NCI-H82 treated with DMSO at 0.1 percent for 48 hours (cell line): Measurements from ENCODE around the gene TSNAXIP1.
"Not testable (repeated sequence)": the region's sequence is repeated elsewhere in the genome, so short reads cannot be mapped to it uniquely, and the experiment has no call there.

Source experiments
- DNase-seq: peaks from one replicate; lab custom pipeline; 2025; ENCODE audit not compliant: unreplicated experiment; lab: John Stamatoyannopoulos, UW

Gene TSNAXIP1

DNA sequence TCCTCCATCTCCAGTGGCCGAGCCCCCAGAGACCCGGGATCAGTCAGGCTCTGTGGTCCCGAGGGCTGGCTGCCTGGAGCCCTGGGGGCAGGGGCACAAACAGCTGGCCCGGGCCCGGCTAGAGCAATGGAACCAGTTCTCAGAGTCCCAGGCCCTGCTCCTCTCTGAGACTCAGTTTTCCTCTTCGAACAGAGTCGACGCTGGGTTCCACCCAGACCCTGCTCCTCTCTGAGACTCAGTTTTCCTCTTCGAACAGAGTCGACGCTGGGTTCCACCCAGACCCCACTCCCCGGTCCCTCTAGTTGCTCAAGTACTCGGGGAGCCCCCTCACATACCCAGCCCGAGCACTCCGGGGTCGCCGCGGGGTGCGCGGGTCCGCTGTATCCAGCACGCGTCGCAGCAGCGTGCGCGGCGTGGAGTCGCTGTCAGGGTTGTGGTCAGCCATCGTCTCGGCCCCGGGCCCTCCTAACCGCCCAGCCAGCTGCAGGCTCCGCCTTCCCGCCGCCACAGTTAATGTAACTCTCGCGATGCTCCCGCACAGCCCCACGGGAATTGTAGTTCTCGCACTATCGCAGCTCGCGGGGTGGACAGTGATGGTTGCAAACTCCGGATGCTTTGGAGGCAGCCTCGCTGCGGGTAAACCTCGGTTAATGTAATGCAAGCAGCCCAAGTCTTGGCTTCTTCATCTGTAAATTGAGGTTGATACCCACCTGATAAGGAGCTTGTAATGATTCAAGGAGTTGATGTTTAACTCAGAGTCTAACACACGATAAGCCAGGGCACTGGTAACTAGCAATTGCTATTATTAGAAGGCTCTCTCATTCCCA is 26.9 kb downstream of the TSNAXIP1 start:
- peak; percentile 65 for DNase-seq

DNA sequence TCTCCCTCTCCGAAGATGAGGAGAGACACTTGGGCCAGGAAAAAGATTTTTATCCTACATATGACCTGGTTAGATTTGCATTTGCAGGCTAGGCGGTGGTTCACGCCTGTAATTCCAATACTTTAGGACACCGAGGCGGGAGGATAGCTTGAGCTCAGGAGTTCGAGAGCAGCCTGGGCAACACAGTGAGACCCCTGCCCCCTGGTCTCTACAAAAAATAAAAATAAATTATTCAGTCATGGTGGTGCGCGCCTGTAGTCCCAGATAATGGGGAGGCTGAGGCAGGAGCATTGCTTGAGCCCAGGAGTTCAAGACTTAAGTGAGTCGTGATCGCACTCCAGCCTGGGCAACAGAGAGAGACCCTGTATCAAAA is 27.5 kb downstream of the TSNAXIP1 start:
- no peak for DNase-seq

DNA sequence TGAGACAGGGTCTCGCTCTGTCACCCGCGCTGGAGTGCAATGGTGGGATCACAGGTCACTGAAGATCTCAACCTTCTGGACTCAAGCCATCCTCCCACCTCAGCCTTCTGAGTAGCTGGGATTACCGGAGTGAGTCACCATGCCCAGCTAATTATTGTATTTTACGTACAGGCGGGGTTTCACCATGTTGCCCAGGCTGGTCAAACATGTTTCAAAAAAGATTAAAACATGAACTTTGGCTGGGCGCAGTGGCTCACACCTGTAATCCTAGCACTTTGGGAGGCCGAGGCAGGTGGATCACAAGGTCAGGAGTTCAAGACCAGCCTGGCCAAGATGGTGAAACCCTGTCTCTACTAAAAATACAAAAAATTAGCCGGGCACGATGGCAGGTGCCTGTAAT is 30.5 kb downstream of the TSNAXIP1 start:
- DNase-seq: not testable (repeated sequence)

DNA sequence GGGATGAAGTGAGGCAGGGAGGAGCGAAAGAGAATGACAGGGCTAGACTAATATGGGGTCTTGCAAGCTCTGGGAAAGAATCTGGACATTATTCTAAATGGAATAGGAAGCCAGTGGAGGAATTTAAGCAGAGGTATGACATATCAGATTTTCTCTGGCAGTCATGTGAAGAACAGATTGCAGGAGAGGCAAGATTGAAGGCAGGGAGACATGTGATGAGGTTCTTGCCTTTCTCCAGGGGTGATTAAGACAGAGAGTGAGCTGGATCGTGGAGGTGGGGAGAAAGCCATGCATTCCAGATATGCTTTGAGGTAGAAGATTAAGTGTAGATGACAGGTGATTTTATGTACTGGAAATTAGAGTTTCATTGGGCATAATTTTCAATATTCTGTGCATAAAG is 31.1 kb downstream of the TSNAXIP1 start:
- DNase-seq: no peak

DNA sequence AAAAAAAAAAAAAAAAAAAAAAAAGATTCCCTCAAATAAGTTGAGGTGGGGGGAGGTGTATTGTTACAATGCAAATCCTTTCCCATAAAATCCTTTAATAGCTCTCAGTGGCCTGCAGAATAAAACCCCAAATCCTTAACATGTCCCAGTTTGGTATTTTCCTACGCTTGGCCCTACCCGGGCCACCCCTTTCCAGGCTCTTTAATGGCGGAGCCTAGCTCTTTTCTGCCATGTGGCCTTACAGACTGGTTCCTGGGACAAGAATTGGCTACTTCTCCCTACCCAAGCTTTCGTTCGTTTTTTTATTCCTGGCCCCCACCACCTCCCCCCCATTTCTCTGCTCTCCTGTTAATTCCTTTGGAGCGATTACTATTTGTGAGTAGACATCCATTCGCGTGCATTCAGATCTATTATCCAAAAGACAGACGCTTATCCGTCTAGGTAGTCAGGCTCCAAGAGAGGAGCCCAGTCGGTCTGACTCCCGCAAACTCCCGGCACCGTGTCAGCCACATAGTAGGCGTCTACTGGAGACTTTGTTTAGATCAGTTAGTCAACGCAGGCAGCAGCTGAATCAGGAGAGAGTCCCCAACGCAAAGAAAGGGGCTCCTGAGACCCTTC is 34.6 kb downstream of the TSNAXIP1 start:
- no peak for DNase-seq

DNA sequence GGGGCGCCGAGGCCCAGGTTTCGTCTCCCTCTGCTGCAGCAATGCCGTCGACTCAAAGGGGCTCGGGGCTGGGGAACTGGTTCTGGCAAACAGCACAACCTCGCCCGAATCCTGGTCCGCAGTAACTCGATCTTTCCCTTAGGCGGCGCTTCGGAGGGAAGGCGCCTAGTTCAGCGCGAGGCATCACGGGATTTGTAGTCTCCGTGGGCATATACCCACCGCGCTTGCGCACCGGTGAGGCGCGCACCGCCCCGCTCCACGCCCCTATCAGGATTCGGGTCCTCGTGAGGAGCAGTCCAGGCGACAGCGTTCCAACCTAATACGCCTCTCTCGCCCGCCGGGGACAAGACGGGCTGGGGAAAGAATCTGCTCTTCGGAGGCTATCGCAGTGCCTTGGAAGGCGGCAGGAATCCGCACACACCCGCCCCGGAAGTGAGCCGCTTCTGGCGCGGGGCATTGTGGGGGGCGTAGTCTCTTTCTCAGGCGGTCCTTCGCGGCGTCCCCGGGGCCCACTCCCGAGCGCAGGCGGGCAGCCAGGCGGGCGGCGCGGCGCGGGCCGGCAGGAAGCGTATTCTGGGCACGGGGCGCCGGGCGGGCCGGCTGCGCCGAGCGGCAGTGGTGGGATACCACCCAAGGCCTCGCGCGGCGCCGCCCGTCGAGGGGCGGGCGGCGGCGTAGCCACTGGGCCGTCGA is 35.3 kb downstream of the TSNAXIP1 start, which contains the start of gene THAP11:
TSS of gene THAP11 (plus strand) at position 505 of the 693 bp plus-strand sequence. CDS start 235 bp downstream, outside the sequence.
- peak; percentile 94 for DNase-seq

DNA sequence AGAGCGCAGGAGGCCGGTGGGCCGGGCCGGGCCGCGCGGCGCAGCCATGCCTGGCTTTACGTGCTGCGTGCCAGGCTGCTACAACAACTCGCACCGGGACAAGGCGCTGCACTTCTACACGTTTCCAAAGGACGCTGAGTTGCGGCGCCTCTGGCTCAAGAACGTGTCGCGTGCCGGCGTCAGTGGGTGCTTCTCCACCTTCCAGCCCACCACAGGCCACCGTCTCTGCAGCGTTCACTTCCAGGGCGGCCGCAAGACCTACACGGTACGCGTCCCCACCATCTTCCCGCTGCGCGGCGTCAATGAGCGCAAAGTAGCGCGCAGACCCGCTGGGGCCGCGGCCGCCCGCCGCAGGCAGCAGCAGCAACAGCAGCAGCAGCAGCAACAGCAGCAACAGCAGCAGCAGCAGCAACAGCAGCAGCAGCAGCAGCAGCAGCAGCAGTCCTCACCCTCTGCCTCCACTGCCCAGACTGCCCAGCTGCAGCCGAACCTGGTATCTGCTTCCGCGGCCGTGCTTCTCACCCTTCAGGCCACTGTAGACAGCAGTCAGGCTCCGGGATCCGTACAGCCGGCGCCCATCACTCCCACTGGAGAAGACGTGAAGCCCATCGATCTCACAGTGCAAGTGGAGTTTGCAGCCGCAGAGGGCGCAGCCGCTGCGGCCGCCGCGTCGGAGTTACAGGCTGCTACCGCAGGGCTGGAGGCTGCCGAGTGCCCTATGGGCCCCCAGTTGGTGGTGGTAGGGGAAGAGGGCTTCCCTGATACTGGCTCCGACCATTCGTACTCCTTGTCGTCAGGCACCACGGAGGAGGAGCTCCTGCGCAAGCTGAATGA is 36.0 kb downstream of the TSNAXIP1 start:
- no peak for DNase-seq

DNA sequence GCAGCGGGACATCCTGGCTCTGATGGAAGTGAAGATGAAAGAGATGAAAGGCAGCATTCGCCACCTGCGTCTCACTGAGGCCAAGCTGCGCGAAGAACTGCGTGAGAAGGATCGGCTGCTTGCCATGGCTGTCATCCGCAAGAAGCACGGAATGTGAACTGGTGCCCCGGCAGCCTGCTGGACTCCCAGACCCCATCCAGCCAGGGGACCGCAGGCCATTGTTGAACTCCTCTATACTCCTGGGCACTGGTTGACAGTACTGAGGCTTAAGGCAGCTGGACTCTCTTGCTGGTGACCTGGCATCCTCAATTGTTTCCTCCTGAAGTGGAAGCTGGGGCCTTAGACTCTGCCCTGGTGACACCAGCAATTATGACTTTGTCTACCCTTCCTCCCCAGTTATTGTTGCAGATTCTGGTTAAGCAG is 36.7 kb downstream of the TSNAXIP1 start:
- DNase-seq: no peak

DNA sequence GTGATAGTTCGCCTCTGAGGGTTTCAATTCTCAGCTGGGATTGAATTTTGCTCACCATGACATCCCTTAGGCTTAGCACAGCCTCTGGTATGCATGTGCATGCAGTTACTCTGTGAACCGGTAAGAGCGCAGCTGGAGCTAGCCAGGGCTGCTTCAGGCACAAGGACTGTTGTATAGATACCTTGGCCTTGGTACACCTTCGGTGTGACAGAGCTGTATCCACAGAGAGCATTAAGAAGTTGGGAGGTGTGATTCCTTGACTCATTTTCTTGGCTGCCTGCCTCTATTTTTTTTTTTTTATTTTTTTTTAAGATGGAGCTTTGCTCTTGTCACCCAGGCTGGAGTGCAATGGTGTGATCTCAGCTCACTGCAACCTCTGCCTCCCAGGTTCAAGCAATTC is 37.8 kb downstream of the TSNAXIP1 start:
- no peak for DNase-seq

DNA sequence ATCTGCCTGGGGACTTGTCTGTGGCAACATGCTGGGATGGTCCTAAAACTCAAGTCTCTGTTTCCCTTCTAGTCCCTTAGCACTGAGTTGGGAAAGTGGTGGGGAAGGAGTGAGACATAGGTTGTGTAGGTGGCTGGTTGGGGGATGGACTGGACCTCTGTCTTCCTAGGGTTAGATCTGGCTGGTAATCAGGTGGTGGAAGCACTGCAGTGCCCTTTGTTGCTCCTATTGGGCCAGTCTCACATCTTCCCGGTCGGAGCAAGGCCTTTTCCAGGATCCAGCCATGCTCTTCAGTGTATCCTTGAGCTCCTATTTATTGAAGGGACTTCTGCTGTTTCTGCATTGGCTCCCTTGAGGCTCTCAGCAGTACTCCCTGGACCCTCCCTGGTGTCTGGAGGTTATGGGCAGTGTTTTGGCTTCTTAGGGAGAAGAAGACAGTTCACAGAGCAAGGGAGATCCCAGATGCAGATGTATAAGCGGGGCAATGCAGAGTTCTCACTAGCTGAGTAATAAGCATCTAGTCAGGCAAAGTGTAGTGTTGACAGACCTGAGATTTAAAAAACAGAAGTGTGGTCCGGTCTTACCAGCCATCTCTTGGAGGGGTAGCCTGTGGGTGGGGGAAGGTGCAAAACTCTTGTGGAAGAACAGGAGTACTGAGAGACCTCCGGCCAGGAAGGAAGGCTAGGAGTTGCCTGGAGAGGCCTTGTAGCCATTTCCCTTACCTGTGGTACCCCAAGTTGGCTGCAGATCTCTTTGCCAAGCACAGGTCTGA is 38.8 kb downstream of the TSNAXIP1 start:
- DNase-seq: no peak

DNA sequence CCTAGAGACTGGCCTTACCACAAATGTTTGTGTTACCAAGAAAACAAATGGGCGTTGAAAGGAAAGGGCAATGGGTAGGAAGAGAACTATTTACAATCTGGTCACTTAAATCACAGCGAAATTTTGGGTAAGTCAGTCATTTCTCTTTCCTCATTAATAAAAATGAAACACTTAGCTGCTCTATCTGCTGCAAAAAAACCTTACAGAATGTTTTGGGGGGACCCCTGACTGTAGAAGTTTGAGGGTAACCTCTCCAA is 39.3 kb downstream of the TSNAXIP1 start:
- DNase-seq: no peak

DNA sequence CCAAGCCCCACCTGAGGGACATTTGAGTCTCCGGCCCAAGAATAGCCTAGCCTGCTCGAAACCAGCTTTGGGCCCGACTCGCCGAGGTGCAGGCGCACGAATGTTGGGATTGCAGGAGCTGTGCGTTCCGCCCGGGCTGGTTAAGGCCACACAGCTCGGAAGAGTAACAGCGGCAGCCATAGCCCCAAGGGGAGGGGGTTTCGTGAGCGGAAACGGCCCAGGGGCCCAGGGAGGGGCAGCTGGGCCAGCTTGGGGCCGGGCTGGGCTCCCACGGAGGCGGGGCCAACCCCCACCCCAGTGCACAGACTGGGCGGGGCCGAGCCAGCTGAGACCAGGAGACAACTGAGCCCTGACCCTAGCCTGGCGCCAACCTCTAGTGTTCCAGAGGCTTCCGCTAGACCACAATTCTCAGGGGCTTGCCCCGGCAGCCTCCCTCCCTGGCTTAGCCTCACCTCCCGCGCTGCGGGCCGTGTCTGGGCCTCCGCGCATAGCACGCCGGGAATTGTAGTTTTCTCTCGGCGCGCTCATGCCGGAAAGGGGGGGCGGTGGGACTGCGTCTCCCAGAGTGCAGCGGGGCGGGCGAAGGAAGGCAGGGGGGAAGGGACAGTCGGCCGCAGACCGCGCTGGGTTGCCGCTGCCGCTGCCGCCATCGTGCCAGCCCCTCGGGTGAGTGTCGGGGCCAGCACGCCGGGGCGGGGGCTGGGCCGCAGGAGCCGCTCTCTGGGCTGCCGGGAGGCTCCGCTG is 39.8 kb downstream of the TSNAXIP1 start, which contains the start of gene NUTF2:
TSS of gene NUTF2 (plus strand) at position 614 of the 744 bp plus-strand sequence. CDS start 18,198 bp downstream, outside the sequence.
- peak; percentile 95 for DNase-seq

DNA sequence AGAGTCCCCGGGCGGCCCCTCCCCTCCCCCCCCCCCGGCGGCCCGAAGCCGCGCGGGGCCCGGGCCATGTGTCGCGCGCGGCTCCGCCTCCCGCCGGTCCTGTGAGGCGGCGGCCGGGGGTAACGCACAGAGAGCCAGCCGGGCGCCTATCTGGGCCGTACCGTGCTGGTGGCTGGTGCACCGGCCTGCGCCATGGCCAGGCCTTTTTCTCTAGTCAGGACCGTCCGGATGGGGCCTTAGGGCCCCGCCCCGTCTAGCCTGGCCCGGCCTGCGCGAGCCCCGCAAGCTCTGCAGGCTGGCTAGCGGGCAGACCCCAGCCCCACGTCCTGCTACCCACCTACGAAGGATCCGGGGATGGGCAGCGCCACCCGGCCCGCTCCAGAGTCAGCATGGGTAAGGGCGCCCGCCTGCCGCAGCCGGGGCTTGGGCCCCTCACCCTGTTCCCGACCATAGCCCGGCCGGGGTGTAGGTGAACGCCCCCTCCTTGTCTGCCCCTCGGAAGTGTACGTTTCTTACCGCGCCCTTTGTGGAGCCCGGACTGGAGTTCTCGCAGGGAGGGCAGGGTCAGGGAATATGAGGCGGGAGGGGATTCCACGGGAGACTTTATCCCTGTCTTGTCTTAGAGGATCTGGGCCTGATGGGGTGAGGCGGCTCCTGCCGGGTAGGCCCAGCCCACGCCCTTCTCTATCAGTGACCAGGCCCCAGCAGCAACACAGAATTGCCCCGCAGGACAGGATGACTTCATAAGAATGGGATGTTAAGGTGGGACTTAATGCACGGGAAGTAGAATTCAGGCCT is 40.6 kb downstream of the TSNAXIP1 start, which contains the start of gene CENPT:
TSS of gene CENPT (minus strand) at position 630 of the 798 bp plus-strand sequence. CDS start 13,834 bp downstream, outside the sequence.
- DNase-seq: no peak

DNA sequence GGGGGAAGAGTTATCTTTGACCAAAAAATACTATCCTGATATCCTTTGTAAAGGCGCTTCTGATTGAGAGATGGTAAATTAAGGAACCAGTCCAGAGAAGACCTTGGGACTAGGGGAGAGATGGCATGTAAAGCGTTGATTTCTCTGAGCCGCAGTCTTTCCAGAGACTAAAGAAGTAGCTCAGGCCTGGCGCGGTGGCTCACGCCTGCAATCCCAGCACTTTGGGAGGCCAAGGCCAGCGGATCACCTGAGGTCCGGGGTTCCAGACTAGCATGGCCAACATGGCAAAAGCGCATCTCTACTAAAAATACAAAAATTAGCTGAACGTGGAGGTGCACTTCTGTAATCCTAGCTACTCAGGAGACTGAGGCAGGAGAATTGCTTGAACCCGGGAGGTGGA is 41.4 kb downstream of the TSNAXIP1 start:
- DNase-seq: no peak

DNA sequence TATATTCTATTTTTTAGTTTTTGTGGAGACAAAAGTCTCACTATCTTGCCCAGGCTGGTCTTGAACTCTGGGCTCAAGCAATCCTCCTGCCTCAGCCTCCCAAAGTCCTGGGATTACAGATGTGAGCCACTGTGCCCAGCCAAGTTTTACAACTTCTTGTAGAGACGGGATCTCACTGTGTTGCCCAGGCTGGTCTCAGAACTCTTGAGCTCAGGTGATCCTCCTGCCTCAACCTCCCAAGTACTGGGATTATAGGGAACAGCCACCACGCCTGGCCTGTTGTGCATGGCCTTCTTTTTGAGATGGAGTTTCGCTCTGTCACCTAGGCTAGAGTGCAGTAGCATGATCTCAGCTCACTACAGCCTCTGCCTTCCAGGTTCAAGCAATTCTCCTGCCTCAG is 47.0 kb downstream of the TSNAXIP1 start:
- no peak for DNase-seq

DNA sequence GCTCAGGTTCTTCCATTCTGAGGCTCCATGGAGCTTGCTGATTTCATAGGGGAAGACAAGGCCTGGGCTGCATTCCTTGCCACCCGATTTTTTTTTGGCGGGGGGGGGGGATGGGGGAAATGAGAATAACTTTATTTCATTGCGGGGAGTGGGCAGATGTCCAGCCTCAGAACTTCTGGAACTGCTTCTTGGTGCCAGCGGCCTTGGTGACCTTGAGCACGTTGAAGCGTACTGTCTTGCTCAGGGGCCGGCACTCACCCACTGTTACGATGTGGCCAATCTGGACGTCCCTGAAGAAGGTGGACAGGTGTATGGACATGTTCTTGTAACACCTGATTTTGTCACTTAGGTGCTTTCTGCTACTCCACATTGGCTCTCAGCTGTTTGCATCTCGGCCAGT is 49.1 kb downstream of the TSNAXIP1 start:
- DNase-seq: no peak

DNA sequence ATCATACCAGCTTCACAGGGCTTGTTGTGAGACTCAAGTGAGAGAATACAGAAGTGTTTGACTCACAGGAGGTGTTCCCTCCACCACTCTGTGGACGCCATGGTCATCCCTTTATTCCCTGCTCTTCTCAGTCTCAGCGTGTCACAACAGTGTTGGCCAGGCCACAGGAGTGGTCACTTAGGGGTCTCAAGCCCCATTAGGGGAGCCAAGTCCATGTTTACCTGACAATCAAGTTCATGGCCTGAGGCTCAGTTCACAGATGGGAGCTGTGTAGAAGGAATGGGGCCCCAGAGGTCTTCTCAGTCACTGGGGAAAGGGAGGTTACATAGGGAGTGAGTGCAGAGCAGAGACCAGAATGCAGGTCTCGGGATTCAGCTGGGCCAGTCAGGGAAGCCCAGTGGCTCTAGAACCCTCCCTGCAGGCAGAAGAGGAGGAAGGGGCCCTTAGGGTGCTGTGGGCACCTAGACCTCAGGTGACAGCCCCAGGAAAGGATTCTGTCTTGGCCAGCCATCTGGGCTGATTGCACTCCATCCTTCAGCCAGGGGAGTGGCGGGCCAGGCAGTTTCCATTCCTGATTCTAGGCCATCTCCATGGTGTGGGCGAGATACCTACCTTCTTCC is 50.3 kb downstream of the TSNAXIP1 start:
- no peak for DNase-seq

DNA sequence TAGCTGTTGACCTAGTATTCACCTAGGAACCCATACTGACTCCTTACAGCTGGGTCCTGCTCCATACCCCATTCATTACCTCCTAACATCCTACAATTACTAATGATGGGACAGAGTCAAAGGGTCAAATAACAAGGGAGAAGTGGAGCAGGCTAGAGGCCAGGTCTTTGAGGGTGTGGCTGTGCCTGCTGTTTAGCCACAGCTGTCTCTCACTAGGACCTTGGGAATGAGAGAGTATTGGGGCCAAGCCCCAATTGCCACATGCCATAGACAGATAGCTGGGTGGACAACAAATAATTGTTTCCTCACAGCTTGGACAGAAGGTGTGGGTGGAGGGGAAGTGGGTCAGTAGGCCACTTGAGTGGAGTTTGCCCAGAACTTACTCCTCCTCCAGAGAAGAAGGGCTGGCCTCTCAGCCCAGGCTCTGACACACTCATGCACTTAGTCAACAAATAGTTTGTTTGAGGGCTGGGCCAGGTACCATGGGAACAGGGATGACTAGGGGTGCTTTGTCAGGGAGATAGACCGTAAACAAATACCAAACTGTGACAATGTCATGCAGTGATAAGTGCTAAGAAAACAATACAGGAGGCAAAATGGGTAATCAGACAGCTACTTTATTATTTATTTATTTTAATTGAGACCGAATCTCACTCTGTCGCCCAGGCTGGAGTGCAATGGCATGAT is 51.0 kb downstream of the TSNAXIP1 start:
- DNase-seq: no peak
